Right ventricle myocardium inferior (tissue), 1 donor: ENCODE results near the gene AMBRA1. TPM values are rescaled to one million over a fixed set of nuclear protein-coding genes. Genes with fewer than 3 reads are reported as not detected.
A peak's percentile ranks its signal among the peaks of the same experiment; 100 is the strongest.
"Not testable (repeated sequence)": the region's sequence is repeated elsewhere in the genome, so short reads cannot be mapped to it uniquely, and the experiment has no call there.

Experiments
- ATAC-seq: fragments of 200-7000 bp; cut with Tn5 transposase; one replicate; pipeline ENCODE4 v1.9.1; 2020; ENCODE audit warnings: mild to moderate bottlenecking, moderate library complexity
- DNase-seq: peaks from one replicate; pipeline ENCODE4 v3.0.0; 2021; ENCODE audit errors: missing footprints
- intact Hi-C: fragments of 100-400 bp; cut with DNase I; formaldehyde crosslinking; loops from one replicate; pipeline ENCODE4 v1.11.0; 2022
- total RNA-seq: library from RNA; stranded (reverse); fragmentation: NEBNext Ultra II Directional; extraction: Animal tissue kit (Norgen Biotek cat#: 25700); gene quantifications from one replicate; pipeline ENCODE4 v1.2.1, GENCODE V29; 2021
- donor health status: DM: no; HTN: yes; CAD: no; lungs with severe emphysema.

The AMBRA1 gene
- total RNA-seq, 1 donor from 2014 or later = 14.8 TPM

GRCh38 chr11:46590740-46591605 lies 2.9 kb downstream of the AMBRA1 start:
- intact Hi-C loops = loop anchor here (5.0 kb wide), 1 partner anchor 34 kb away; no protein-coding TSS in a partner anchor
- DNase-seq = no peak
- no peak for ATAC-seq

- intact Hi-C loops = no loop called here
- no peak for ATAC-seq
- DNase-seq = no peak
Observed at GRCh38 chr11:46588915-46589314, 4.9 kb downstream of the AMBRA1 start.

GRCh38 chr11:46588131-46588530 lies 5.7 kb downstream of the AMBRA1 start:
- no peak for DNase-seq
- intact Hi-C loops = no loop called here
- ATAC-seq = no peak

DNA sequence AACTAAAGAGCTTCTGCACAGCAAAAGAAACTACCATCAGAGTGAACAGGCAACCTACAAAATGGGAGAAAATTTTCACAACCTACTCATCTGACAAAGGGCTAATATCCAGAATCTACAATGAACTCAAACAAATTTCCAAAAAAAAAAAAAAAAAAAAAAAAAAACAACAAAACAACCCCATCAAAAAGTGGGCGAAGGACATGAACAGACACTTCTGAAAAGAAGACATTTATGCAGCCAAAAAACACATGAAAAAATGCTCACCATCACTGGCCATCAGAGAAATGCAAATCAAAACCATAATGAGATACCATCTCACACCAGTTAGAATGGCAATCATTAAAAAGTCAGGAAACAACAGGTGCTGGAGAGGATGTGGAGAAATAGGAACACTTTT lies 10.3 kb downstream of the AMBRA1 start:
- DNase-seq, ATAC-seq, intact Hi-C loops: not testable (repeated sequence)

DNA sequence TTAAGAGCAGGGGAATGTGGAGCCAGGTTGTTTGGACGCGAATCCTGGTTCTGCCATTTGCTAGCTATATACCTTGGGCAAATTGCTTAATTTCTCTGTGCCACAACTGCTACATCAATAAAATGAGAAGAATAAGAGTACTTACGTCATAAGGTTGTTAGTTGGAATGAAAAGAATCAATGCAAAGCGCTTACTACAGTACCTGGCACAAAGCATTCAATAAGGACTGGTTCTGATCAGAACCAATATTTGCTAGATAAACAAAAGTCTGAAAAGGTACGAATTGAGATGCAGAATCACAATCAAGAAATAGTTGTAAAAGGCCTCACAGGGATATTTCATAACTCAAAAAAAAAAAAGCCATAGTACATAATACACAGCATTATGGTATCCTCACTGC lies 11.2 kb downstream of the AMBRA1 start:
- ATAC-seq (no peak), DNase-seq (no peak)
- intact Hi-C loops = no loop called here

DNA sequence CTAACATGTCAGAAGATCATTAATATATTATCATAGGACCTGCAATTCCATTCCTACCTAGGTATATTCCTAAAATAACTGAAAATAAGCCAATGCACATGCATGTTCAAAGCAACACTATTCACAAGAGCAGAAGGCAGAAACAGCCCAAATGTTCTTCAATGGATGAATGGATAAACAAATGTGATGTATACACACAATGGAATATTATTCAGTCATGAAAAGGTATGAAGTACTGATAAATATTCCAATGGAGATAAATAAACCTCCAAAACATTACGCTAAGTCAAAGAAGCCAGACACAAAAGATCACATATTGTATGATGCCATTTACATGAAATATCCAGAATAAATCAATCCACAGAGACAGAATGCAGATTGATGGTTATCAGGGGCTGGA lies 16.8 kb downstream of the AMBRA1 start:
- intact Hi-C loops = no loop called here
- DNase-seq (no peak), ATAC-seq (no peak)

GRCh38 chr11:46574656-46575055 lies 19.2 kb downstream of the AMBRA1 start:
- DNase-seq (no peak), ATAC-seq (no peak)
- intact Hi-C loops = no loop called here

DNA sequence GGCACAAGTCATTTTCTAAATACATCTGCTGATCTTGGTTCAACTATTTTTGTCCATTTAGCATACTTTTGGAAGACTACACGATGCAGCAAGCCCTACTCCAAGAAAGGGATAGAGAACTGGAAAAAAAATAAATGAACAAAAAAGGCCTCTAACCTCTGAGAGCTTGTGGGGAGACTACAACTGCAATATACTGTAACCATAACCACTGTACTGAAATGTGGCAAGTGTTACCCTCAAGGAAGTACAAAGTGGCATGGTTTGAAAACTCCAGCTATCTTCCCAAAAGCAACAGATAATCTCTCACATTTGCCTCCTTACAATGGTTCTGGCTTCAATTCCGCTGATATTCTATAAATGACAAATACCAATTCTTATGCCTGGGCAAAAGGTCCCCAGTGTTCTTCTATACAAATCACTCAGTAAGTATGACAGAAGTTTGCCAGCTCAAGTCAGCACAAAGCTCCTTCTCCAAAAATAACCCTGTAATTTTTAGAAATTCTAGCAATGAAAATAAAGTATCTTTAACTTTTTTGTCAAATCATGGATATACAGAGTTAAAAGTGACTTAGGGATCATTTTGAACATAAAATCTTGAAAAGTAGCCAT lies 22.9 kb downstream of the AMBRA1 start:
- ATAC-seq (no peak), DNase-seq (no peak)
- intact Hi-C loops = no loop called here

DNA sequence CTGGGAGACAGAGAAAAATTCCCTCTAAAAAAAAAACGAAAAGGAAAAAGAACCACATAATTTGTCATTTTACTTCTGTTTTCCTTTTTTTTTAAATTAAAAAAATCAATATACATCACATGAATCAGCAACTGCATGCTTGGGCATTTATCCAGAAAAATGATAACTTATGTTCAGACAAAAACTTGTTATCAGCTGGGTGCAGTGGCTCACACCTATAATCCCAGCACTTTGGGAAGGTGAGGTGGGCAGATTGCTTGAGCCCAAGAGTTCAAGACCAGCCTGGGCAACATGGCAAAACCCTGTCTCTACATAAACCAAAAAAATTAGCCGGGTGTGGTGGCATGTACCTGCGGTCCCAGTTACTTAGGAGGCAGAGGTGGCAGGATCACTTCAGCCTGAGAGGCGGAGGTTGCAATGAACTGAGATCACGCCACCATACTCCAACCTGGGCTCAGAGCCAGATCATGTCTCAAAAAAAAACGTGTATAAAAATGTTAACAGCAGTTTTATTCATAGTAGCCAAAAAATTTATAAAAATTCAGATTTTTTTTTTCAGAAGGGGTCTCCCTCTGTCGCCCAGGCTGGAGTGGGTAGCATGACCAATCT lies 28.5 kb downstream of the AMBRA1 start:
- DNase-seq (no peak), ATAC-seq (no peak)
- intact Hi-C loops = no loop called here

- DNase-seq (no peak), ATAC-seq (no peak)
- intact Hi-C loops = no loop called here
Observed at GRCh38 chr11:46564459-46564858, 29.4 kb downstream of the AMBRA1 start.

DNA sequence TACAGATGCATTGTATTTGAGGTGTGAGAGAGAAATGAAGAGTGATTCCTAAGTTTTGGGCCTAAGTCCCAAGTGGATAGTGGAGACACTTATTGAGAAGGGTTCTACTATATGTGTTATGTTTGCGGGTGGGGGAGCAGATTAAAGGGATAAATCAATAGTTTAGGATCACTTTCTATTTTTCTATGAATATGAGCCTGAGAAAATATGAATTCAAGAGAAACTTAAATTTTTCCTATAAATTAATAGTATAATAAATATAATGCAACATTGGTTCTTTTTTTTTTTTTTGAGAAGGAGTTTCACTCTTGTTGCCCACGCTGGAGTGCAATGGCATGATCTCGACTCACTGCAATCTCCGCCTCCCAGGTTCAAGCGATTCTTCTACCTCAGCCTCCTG lies 31.3 kb downstream of the AMBRA1 start:
- intact Hi-C loops = no loop called here

GRCh38 chr11:46560300-46560991 lies 33.4 kb downstream of the AMBRA1 start:
- ATAC-seq (peak; percentile 60), DNase-seq (no peak)
- intact Hi-C loops = no loop called here

More for the DNA sequence above, 31.3 kb downstream of the AMBRA1 start:
- ATAC-seq (no peak), DNase-seq (no peak)

DNA sequence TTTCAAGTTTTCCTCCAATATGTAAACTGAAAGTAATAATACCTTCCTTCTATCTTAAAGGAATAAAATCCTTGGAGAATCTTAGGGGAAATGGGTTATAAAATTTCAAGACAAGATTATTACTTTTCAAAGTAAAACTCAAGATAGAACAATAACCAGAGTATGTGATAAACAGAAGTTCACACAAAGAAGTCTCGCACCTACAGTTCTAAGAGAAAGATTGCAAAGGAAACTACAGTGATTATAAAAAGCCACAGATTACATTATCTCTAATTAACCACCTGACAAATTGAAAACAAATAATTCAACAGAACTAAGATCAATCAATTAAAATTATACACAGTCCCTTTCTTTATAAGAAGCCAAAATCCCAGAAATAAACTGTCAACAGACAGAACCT lies 34.0 kb downstream of the AMBRA1 start:
- DNase-seq (no peak), ATAC-seq (no peak)
- intact Hi-C loops = loop anchor here (5.0 kb wide), 1 partner anchor 32 kb away; the partner anchor contains the start of gene AMBRA1

DNA sequence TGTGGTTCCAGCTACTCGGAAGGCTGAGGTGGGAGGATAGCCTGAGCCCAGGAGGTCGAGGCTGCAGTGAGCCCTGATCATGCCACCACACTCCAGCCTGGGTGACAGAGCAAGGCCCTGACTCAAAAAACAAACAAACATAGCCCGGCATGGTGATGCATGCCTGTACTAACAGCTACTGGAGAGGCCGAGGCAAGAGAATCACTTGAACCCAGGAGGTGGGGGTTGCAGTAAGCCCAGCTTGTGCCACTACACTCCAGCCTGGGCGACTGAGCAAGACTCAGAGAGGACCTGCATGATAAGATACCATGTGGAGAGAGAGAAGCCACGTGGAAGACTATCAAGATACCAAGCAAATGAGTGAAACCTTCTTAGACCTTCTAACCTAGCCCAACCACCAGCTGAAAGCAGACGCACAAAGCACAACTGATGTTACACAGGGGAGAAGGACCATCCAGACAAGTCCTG lies 36.1 kb downstream of the AMBRA1 start:
- ATAC-seq = no peak
- intact Hi-C loops = loop anchor here (5.0 kb wide), 1 partner anchor 35 kb away; the partner anchor contains the start of gene AMBRA1

DNA sequence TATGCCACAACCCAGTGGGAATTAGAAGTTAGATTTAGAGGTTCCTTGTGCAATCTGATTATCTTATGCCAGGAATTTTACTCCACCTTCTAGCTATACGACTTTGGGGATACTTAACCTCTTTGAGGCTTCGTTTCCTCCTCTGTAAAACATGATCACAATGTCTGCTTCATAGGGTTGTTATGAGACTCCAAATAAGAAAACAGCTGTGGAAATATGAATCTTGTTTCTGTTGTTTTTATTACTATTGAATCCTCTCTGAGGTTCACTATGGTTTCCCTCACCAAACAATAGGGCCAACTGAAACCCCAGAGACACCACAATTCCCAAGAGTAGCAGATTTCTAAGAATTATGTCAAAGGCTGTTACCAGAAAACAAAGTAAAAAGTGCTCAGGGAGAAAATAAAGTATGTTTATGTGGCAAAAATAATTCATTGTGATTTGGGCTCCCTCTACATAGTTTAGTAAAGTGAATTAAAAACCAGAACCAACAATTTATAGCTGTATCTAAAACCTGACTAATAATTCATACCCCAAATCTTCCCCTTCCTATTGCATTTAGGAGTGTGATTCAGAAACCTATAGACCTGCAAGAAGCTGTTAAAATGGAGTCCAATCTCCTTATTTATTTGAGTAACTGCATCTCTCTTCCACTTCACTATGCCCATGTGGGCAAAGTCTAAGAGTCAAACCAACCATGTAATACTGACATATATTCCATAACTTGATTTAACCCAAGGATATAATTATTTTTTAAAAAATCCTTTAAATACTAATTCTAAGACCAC lies 38.4 kb downstream of the AMBRA1 start:
- no peak for DNase-seq
- intact Hi-C loops = loop anchor here (5.0 kb wide), 1 partner anchor 37 kb away; the partner anchor contains the start of gene AMBRA1
- no peak for ATAC-seq

More for the DNA sequence above, 36.1 kb downstream of the AMBRA1 start:
- no peak for DNase-seq

- intact Hi-C loops = loop anchor here (5.0 kb wide), 1 partner anchor 38 kb away; the partner anchor contains the start of gene AMBRA1
- no peak for DNase-seq
- peak; percentile 57 for ATAC-seq
Observed at GRCh38 chr11:46554213-46555147, 39.3 kb downstream of the AMBRA1 start.

DNA sequence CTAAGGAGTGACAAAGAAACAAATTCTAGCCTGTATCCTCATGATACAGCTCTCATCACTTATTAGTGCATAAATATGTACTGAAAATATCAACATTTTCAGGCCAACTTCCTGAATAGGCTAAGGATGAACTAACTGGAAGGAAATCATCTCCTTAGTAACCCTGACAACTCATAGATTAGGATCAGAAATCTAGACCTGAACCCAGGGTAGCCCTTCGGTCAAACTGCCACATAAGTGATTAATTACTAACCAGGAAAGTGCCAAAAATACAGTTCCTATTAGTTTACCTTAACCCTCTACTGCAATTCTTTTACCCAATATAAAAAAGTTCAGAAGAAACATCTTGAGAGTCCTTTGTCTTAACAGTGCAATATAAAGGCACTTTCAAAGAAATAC lies 40.0 kb downstream of the AMBRA1 start:
- no peak for DNase-seq
- intact Hi-C loops = no loop called here
- no peak for ATAC-seq
